ENCODE results near the gene LUZP1. TPM values are rescaled to one million over a fixed set of nuclear protein-coding genes. Genes with fewer than 3 reads are reported as not detected.

Gene LUZP1
- total RNA-seq, 1 donor from 2014 or later, result 32.0 TPM

DNA sequence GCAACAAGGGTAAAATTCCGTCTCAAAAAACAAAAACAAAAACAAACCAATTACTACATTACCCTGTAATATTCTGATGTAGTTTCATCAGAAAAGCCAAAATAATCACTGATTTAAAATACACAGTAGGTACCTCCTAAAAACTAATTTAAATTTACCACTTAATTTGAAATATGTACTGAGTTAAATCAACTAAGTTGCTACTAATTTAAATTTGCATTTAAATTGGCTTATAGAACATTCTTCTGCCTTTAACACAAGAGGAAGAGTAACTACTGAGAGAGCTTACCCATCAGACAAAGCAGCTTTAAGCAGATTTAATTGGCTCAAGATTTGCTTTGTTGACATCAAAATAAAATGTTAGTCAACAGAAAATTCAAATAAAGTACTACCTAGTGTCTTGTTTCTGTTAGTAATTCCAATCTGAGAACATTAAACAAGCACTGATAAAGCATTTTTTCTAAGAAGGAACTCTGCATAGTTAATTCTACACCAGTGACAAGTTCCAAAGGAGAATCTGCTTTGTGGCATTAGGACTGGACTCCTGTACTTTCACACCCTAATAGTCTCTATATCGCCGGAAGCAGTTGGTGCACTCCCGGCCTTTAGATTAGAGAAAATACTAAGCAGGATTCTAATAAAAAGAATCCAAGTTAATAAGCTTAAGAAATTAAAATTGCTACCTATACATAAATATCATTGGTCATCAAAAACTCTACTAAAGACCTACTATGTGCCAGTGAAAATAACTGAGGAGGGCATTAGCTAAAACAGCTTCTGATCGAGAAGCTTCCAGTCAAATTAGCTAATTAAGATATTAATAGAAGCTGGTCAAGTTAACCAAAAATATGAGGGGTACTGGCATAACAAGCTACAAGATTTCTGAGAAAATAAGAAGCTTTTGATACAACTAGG lies 8.4 kb downstream of the LUZP1 start:
- no peak overlapping the region for H3K4me3 Mint-ChIP-seq (ENCODE audit: unreplicated experiment)
- peaks cover 2% of the 10 kb centered on the region for H3K27me3 Mint-ChIP-seq (ENCODE audit: unreplicated experiment)
- H3K27ac Mint-ChIP-seq (ENCODE audit: unreplicated experiment), result no peak overlapping the region
- peaks cover 10% of the 10 kb centered on the region for H3K4me1 Mint-ChIP-seq (ENCODE audit: low read depth, unreplicated experiment)
- TF ChIP-seq, protein P1, sequence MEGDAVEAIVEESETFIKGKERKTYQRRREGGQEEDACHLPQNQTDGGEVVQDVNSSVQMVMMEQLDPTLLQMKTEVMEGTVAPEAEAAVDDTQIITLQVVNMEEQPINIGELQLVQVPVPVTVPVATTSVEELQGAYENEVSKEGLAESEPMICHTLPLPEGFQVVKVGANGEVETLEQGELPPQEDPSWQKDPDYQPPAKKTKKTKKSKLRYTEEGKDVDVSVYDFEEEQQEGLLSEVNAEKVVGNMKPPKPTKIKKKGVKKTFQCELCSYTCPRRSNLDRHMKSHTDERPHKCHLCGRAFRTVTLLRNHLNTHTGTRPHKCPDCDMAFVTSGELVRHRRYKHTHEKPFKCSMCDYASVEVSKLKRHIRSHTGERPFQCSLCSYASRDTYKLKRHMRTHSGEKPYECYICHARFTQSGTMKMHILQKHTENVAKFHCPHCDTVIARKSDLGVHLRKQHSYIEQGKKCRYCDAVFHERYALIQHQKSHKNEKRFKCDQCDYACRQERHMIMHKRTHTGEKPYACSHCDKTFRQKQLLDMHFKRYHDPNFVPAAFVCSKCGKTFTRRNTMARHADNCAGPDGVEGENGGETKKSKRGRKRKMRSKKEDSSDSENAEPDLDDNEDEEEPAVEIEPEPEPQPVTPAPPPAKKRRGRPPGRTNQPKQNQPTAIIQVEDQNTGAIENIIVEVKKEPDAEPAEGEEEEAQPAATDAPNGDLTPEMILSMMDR (IDR thresholded peaks at IDR 0.05; ENCODE audit: partially characterized antibody, unreplicated experiment), result no peak
- no peaks in the 10 kb centered on the region for H3K36me3 Mint-ChIP-seq (ENCODE audit: unreplicated experiment)
- peaks cover 2% of the 10 kb centered on the region for H3K9me3 Mint-ChIP-seq (ENCODE audit: unreplicated experiment)
- no peak for DNase-seq

- TF ChIP-seq, protein P1 (IDR thresholded peaks at IDR 0.05; ENCODE audit: partially characterized antibody, unreplicated experiment), result no peak
- no peak for DNase-seq
- Mint-ChIP-seq H3K4me1 (ENCODE audit: low read depth, unreplicated experiment) (peaks cover 7% of the 10 kb centered on the region), H3K4me3 (ENCODE audit: unreplicated experiment) (no peak overlapping the region), H3K36me3 (ENCODE audit: unreplicated experiment) (no peaks in the 10 kb centered on the region), H3K27ac (ENCODE audit: unreplicated experiment) (no peak overlapping the region), H3K27me3 (ENCODE audit: unreplicated experiment) (peaks cover 3% of the 10 kb centered on the region), H3K9me3 (ENCODE audit: unreplicated experiment) (no peaks in the 10 kb centered on the region)
Measured at GRCh38 chr1:23156940-23157339, 11.7 kb downstream of the LUZP1 start.

DNA sequence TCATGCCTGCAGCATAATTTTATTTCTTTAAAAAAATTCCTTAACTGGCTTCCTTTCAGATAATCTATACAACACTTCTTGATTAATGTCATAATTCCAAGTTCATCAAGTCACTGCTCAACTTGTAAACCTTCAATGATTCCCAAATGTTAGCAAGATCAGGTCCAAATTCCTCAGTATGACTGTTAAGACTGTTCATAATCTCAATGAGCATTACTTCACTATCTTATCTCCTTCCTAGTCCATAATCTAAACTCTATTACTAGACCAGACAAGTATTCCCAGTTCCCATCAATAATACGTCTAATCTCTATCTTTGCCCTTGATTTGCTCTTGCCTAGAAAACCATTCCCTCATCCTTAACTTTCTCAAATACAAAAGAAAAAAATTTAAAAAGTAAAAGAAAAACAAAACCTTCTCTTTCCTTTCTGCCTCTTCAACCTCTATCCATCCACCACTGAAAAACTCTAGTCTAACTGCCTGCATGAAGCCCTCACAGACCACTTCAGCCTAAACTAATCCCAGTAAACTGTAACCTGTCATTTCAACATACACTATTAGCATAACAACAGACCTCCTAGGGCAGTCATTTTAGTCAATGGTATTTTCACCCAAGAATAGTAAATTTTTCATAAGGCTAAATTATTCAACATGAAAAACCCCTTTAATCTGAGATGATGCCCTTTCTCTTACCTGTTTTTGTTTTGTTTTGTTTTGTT lies 15.5 kb downstream of the LUZP1 start:
- Mint-ChIP-seq H3K27me3 (ENCODE audit: unreplicated experiment) (peaks cover 4% of the 10 kb centered on the region), H3K4me3 (ENCODE audit: unreplicated experiment) (no peak overlapping the region), H3K9me3 (ENCODE audit: unreplicated experiment) (no peaks in the 10 kb centered on the region), H3K36me3 (ENCODE audit: unreplicated experiment) (no peaks in the 10 kb centered on the region), H3K4me1 (ENCODE audit: low read depth, unreplicated experiment) (peaks cover 2% of the 10 kb centered on the region), H3K27ac (ENCODE audit: unreplicated experiment) (no peak overlapping the region)
- TF ChIP-seq, protein P1 (IDR thresholded peaks at IDR 0.05; ENCODE audit: partially characterized antibody, unreplicated experiment), result no peak
- no peak for DNase-seq

GRCh38 chr1:23150742-23151141 lies 17.9 kb downstream of the LUZP1 start:
- no peak overlapping the region for H3K4me3 Mint-ChIP-seq (ENCODE audit: unreplicated experiment)
- no peaks in the 10 kb centered on the region for H3K9me3 Mint-ChIP-seq (ENCODE audit: unreplicated experiment)
- peaks cover 2% of the 10 kb centered on the region for H3K4me1 Mint-ChIP-seq (ENCODE audit: low read depth, unreplicated experiment)
- H3K27ac Mint-ChIP-seq (ENCODE audit: unreplicated experiment), result no peak overlapping the region
- no peak for DNase-seq
- H3K36me3 Mint-ChIP-seq (ENCODE audit: unreplicated experiment), result no peaks in the 10 kb centered on the region
- peaks cover 5% of the 10 kb centered on the region for H3K27me3 Mint-ChIP-seq (ENCODE audit: unreplicated experiment)
- TF ChIP-seq, protein P1 (IDR thresholded peaks at IDR 0.05; ENCODE audit: partially characterized antibody, unreplicated experiment), result no peak

- Mint-ChIP-seq H3K36me3 (ENCODE audit: unreplicated experiment) (no peaks in the 10 kb centered on the region), H3K4me1 (ENCODE audit: low read depth, unreplicated experiment) (peaks cover 2% of the 10 kb centered on the region)
Measured at GRCh38 chr1:23150125-23150524, 18.5 kb downstream of the LUZP1 start.

More at GRCh38 chr1:23150125-23150524, 18.5 kb downstream of the LUZP1 start:
- peaks cover 5% of the 10 kb centered on the region for H3K27me3 Mint-ChIP-seq (ENCODE audit: unreplicated experiment)
- H3K4me3 Mint-ChIP-seq (ENCODE audit: unreplicated experiment), result no peak overlapping the region
- TF ChIP-seq, protein P1 (IDR thresholded peaks at IDR 0.05; ENCODE audit: partially characterized antibody, unreplicated experiment), result no peak
- no peak for DNase-seq
- no peak overlapping the region for H3K27ac Mint-ChIP-seq (ENCODE audit: unreplicated experiment)
- no peaks in the 10 kb centered on the region for H3K9me3 Mint-ChIP-seq (ENCODE audit: unreplicated experiment)

Measured in glutamatergic neuron (in vitro differentiated cells).